B cell (primary cell): ENCODE data around the gene F8. TPM values are rescaled to one million over a fixed set of nuclear protein-coding genes. Genes with fewer than 3 reads are reported as not detected.

Experiments used
- ATAC-seq: fragments of 200-7000 bp; cut with Tn5 transposase; one replicate; pipeline ENCODE4 v1.10.0; 2021; ENCODE audit warnings: low read depth, mild to moderate bottlenecking, moderate number of reproducible peaks, moderate library complexity
- CTCF ChIA-PET: fragments of 350-600 bp; sonication (Branson Sonifier 250); formaldehyde crosslinking; loops from one replicate; lab custom pipeline; 2021; ENCODE audit warnings: antibody characterized with exemption, inconsistent platforms; lab: Charles Lee
- POLR2A ChIA-PET: fragments of 350-600 bp; sonication (Branson Sonifier 250); formaldehyde crosslinking; loops from one replicate; lab custom pipeline; 2021; ENCODE audit warnings: antibody characterized with exemption; lab: Charles Lee
- DNase-seq: peaks from one replicate; pipeline ENCODE4 v3.0.0; 2013
- H2AFZ ChIP-seq: 2 replicates; pipeline ENCODE4 v1.6.1; 2012; ENCODE audit warnings: mild to moderate bottlenecking, low read depth, low read length; ENCODE audit not compliant: insufficient read depth, poor library complexity, severe bottlenecking
- H3K27ac ChIP-seq, 2 donors: 1 replicate in 1 of 2; 2 replicates in 1 of 2; pipeline ENCODE4 v1.5.1; 2012 to 2013; ENCODE audit warnings: low read length in 2 of 2, mild to moderate bottlenecking in 2 of 2, moderate library complexity in 1 of 2
- H3K27me3 ChIP-seq, 4 experiments: fragments of 200-600 bp in 1 of 4; sonication (generic) in 1 of 4; replicated peaks in 1 of 4; 1 replicate in 2 of 4; 2 replicates in 2 of 4; pipeline versions ENCODE4 v1.6.1 to v1.7.0; 2013 to 2016; ENCODE audit warnings: low read length in 3 of 4, mild to moderate bottlenecking in 2 of 4, mixed read lengths in 1 of 4, moderate library complexity in 1 of 4; ENCODE audit not compliant: insufficient read depth in 4 of 4, control insufficient read depth in 3 of 4; ENCODE audit errors: control extremely low read depth in 1 of 4
- H3K36me3 ChIP-seq, 2 experiments: replicated peaks in 1 of 2; 1 replicate in 1 of 2; 2 replicates in 1 of 2; pipeline versions ENCODE4 v1.6.1 to v1.7.1; 2013; ENCODE audit warnings: low read length in 1 of 2; ENCODE audit not compliant: insufficient read depth in 2 of 2, control insufficient read depth in 1 of 2; ENCODE audit errors: control extremely low read depth in 1 of 2, extremely low read depth in 1 of 2
- H3K4me1 ChIP-seq, 2 donors: fragments of 200-600 bp in 1 of 2; sonication (generic) in 1 of 2; 1 replicate in 1 of 2; 2 replicates in 1 of 2; pipeline versions ENCODE4 v1.5.1 to v1.6.1; 2013 to 2017; ENCODE audit warnings: low read length in 2 of 2; ENCODE audit not compliant: control insufficient read depth in 2 of 2, insufficient read depth in 2 of 2
- H3K4me2 ChIP-seq: replicated peaks from 2 replicates; pipeline ENCODE3; 2012; ENCODE audit warnings: mild to moderate bottlenecking, low read depth, low read length; ENCODE audit not compliant: poor library complexity, severe bottlenecking
- H3K4me3 ChIP-seq, 5 experiments: fragments of 200-600 bp in 1 of 5; sonication (generic) in 1 of 5; 1 replicate in 3 of 5; 2 replicates in 2 of 5; pipeline versions ENCODE4 v1.5.1 to v1.7.0; 2011 to 2016; ENCODE audit warnings: low read length in 4 of 5, mild to moderate bottlenecking in 4 of 5, low read depth in 2 of 5, control low read depth in 1 of 5, moderate library complexity in 1 of 5; ENCODE audit not compliant: insufficient read depth in 1 of 5; ENCODE audit errors: control extremely low read depth in 1 of 5, extremely low read depth in 1 of 5
- H3K79me2 ChIP-seq: fragments of 200-600 bp; sonication (generic); one replicate; pipeline ENCODE4 v1.6.0; 2016; ENCODE audit warnings: low read length; ENCODE audit not compliant: control insufficient read depth, insufficient read depth
- H3K9ac ChIP-seq: fragments of 200-600 bp; sonication (generic); 2 replicates; pipeline ENCODE4 v1.6.1; 2017; ENCODE audit warnings: mild to moderate bottlenecking, low read length, moderate library complexity
- H3K9me3 ChIP-seq, 3 donors: one replicate each; pipeline versions ENCODE4 v1.6.1 to v1.7.1; 2013; ENCODE audit warnings: low read length in 2 of 3; ENCODE audit not compliant: control insufficient read depth in 2 of 3, insufficient read depth in 1 of 3; ENCODE audit errors: control extremely low read depth in 1 of 3
- H4K20me1 ChIP-seq: 2 replicates; pipeline ENCODE4 v1.6.0; 2012; ENCODE audit warnings: mild to moderate bottlenecking, low read length; ENCODE audit not compliant: insufficient read depth, control insufficient read depth, poor library complexity, severe bottlenecking
- H3K27ac Mint-ChIP-seq: one replicate; pipeline ENCODE4 v1.8.0; 2021; ENCODE audit warnings: mixed read lengths
- H3K27me3 Mint-ChIP-seq: one replicate; pipeline ENCODE4 v1.8.0; 2021; ENCODE audit warnings: mixed read lengths
- H3K4me1 Mint-ChIP-seq: one replicate; pipeline ENCODE4 v1.8.0; 2021; ENCODE audit warnings: mixed read lengths
- H3K4me3 Mint-ChIP-seq: one replicate; pipeline ENCODE4 v1.8.0; 2021; ENCODE audit warnings: mixed read lengths
- H3K9me3 Mint-ChIP-seq: one replicate; pipeline ENCODE4 v1.8.0; 2022; ENCODE audit warnings: mixed read lengths; ENCODE audit not compliant: insufficient read depth
- CTCF ChIP-seq: fragments of 200-600 bp; IDR thresholded peaks from one replicate; pipeline ENCODE4 v1.8.0; 2022; ENCODE audit warnings: antibody characterized with exemption, mild to moderate bottlenecking
- EZH2 ChIP-seq: IDR thresholded peaks from 2 replicates; pipeline ENCODE4 v1.6.1; 2012; ENCODE audit warnings: borderline replicate concordance, low read depth, mild to moderate bottlenecking, moderate library complexity, low read length; ENCODE audit not compliant: insufficient read depth, poor library complexity, severe bottlenecking
- WGBS: methylation state at CpG from one replicate; pipeline ENCODE4 v1.1.5; 2013; ENCODE audit warnings: missing lambda C conversion rate; ENCODE audit not compliant: insufficient coverage; 5-methylcytosine and 5-hydroxymethylcytosine counted together
- intact Hi-C: fragments of 100-400 bp; cut with micrococcal nuclease; formaldehyde crosslinking; loops from one replicate; pipeline ENCODE4 v1.10.0; 2022
- polyA plus RNA-seq: library from polyadenylated mRNA; depleted of rRNA; stranded (reverse); fragments of >200 nt; gene quantifications from 2 replicates; pipeline ENCODE4 v1.2.3, GENCODE V29; 2012
- total RNA-seq, 2 donors: library from RNA; stranded (reverse); fragments of 120-200 nt in 1 of 2; gene quantifications; 1 replicate in 1 of 2; 2 replicates in 1 of 2; pipeline versions ENCODE4 v1.2.3 to v1.2.4, GENCODE V29; 2013 to 2022

F8 gene
- total and polyA plus RNA-seq, 2 donors (not counting 1 experiment from before 2014, with no cell fraction given) = 0.86 to 1.4 TPM

DNA sequence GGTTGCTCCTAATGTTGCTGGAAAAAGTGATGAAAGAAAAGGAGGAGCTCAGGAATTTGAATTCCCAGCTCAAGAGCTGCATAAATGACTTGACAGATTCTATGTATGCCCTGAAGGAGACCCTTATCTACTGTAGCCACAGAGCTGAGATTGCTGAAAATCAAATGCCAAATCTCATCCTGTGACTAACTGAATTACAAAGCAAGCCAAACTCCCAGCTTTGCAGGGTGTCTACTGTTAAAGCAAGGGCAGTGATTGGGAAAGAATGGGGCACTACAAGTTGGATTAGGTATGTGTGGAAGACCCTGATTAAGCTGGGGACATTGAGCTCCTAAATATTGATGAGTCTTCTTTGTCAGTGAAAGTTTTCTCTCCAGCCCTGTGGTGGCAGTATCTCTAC lies 167.3 kb downstream of the F8 start:
- Mint-ChIP-seq H3K9me3 (no peaks in the 10 kb centered on the region), H3K27ac (no peak overlapping the region), H3K27me3 (no peaks in the 10 kb centered on the region), H3K4me1 (no peaks in the 10 kb centered on the region), H3K4me3 (no peak overlapping the region)
- H3K36me3 ChIP-seq = no peaks in the 10 kb centered on the region
- intact Hi-C loops = no loop called here
- no peaks in the 10 kb centered on the region for H3K79me2 ChIP-seq
- no peaks in the 10 kb centered on the region for H4K20me1 ChIP-seq
- TF ChIP-seq CTCF (no peak), EZH2 (no peak)
- H3K9ac ChIP-seq = no peak overlapping the region
- POLR2A ChIA-PET = no interaction called here
- H3K27ac ChIP-seq = no peak overlapping the region
- no peak for DNase-seq
- no peak overlapping the region for H2AFZ ChIP-seq
- H3K9me3 ChIP-seq = no peaks in the 10 kb centered on the region
- ATAC-seq = no peak
- no peaks in the 10 kb centered on the region for H3K27me3 ChIP-seq
- CTCF ChIA-PET = no interaction called here
- no peaks in the 10 kb centered on the region for H3K4me1 ChIP-seq
- H3K4me3 ChIP-seq = no peak overlapping the region
- H3K4me2 ChIP-seq = no peak overlapping the region

DNA sequence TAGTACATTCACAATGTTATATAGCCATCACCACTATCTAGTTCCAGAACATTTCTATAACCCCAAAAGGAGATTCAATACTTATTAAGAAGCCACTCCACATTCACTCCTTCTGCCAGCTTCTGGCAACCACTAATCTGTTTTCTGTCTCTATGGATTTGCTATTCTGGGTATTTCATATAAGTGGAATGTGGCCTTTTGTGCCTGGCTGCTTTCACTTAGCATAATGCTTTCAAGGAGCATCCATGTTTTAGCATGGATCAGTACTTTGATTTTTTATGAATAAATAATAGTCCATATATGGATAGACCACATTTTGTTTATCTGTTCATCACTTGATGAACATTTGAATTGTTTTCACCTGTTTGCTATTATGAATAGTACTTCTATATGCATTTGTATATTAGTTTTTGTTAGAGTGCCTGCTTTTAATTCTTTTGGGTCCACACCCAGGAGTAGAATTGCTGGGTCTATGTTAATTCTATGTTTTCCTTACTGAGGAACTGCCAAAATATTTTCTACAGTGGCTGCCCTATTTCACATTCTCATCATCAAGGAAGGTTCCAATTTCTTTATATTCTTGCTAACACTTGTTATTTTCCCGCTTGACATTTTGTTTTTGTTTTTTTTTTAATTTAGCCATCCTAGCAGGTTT lies 171.4 kb downstream of the F8 start:
- DNase-seq (no peak), ATAC-seq (no peak)
- H3K4me1 ChIP-seq = no peaks in the 10 kb centered on the region
- Mint-ChIP-seq H3K27ac (no peak overlapping the region), H3K9me3 (no peaks in the 10 kb centered on the region), H3K4me1 (no peaks in the 10 kb centered on the region), H3K27me3 (no peaks in the 10 kb centered on the region), H3K4me3 (no peak overlapping the region)
- no peak overlapping the region for H3K27ac ChIP-seq
- H2AFZ ChIP-seq = no peak overlapping the region
- TF ChIP-seq EZH2 (no peak), CTCF (no peak)
- ChIA-PET POLR2A (no interaction called here), CTCF (no interaction called here)
- no peak overlapping the region for H3K4me2 ChIP-seq
- intact Hi-C loops = no loop called here
- no peaks in the 10 kb centered on the region for H3K79me2 ChIP-seq
- H3K4me3 ChIP-seq = no peak overlapping the region
- no peaks in the 10 kb centered on the region for H3K27me3 ChIP-seq
- H3K36me3 ChIP-seq = no peaks in the 10 kb centered on the region
- H4K20me1 ChIP-seq = no peaks in the 10 kb centered on the region
- no peak overlapping the region for H3K9ac ChIP-seq
- no peaks in the 10 kb centered on the region for H3K9me3 ChIP-seq
- WGBS = no CpG with 5 or more reads among the region's 1 CpG
